HEK293 (cell line): ENCODE measurements around the gene CTDSP1.

Source experiments
- MYNN ChIP-seq: fragments of 450-650 bp; formaldehyde crosslinking; IDR thresholded peaks from 2 replicates; pipeline ENCODE4 v1.5.1; 2016; ENCODE audit warnings: missing biosample characterization, missing genetic modification characterization, borderline replicate concordance
- YY1 ChIP-seq: fragments of 450-650 bp; formaldehyde crosslinking; IDR thresholded peaks from 2 replicates; pipeline ENCODE4 v1.5.1; 2018; ENCODE audit warnings: missing biosample characterization, missing genetic modification characterization
- ZNF138 ChIP-seq: fragments of 450-650 bp; formaldehyde crosslinking; IDR thresholded peaks from 2 replicates; pipeline ENCODE4 v1.5.1; 2016; ENCODE audit warnings: missing biosample characterization, missing genetic modification characterization, borderline replicate concordance
- ZNF140 ChIP-seq: fragments of 450-650 bp; formaldehyde crosslinking; IDR thresholded peaks from 2 replicates; pipeline ENCODE4 v1.5.1; 2016; ENCODE audit warnings: missing biosample characterization, missing genetic modification characterization
- ZNF2 ChIP-seq: fragments of 450-650 bp; formaldehyde crosslinking; IDR thresholded peaks from 2 replicates; pipeline ENCODE4 v1.5.1; 2016; ENCODE audit warnings: missing biosample characterization, missing genetic modification characterization
- ZNF311 ChIP-seq: fragments of 450-650 bp; formaldehyde crosslinking; IDR thresholded peaks from 2 replicates; pipeline ENCODE4 v1.5.1; 2017; ENCODE audit warnings: missing biosample characterization, missing genetic modification characterization, borderline replicate concordance
- ZNF324 ChIP-seq: fragments of 450-650 bp; formaldehyde crosslinking; IDR thresholded peaks from 2 replicates; pipeline ENCODE4 v1.5.1; 2016; ENCODE audit warnings: missing biosample characterization, missing genetic modification characterization
- ZNF510 ChIP-seq: fragments of 450-650 bp; formaldehyde crosslinking; IDR thresholded peaks from 2 replicates; pipeline ENCODE4 v1.5.1; 2018; ENCODE audit warnings: mild to moderate bottlenecking, missing genetic modification characterization, missing biosample characterization; ENCODE audit not compliant: insufficient replicate concordance
- TF ChIP-seq, protein P1 (sequence below): fragments of 450-650 bp; formaldehyde crosslinking; IDR thresholded peaks from 2 replicates; pipeline ENCODE4 v1.5.1; 2016; ENCODE audit warnings: missing biosample characterization, missing genetic modification characterization
- TF ChIP-seq, protein P2 (sequence below): fragments of 450-650 bp; formaldehyde crosslinking; IDR thresholded peaks from 2 replicates; pipeline ENCODE4 v1.5.1; 2016; ENCODE audit warnings: missing biosample characterization, missing genetic modification characterization

DNA sequence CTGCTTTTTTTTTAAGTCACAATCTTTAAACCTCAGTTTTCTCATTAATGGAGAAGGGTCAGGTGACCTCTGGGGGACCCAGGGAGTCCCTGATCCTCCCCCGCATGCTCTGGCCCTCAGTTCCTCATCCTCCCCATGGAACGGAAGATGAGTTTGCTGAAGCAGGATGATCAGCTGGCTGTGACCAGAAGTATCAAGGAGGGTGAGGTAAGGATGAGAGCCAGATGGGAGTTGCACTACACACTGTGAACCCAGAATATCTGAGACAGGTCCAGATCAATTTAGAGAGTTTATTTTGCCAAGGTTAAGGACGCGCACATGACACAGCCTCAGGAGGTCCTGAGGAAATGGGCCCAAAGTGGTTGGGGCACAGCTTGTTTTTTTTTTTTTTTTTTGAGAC, 39.2 kb upstream of the CTDSP1 start:
- TF ChIP-seq, protein P1, sequence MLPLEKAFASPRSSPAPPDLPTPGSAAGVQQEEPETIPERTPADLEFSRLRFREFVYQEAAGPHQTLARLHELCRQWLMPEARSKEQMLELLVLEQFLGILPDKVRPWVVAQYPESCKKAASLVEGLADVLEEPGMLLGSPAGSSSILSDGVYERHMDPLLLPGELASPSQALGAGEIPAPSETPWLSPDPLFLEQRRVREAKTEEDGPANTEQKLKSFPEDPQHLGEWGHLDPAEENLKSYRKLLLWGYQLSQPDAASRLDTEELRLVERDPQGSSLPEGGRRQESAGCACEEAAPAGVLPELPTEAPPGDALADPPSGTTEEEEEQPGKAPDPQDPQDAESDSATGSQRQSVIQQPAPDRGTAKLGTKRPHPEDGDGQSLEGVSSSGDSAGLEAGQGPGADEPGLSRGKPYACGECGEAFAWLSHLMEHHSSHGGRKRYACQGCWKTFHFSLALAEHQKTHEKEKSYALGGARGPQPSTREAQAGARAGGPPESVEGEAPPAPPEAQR (tag by site-specific recombination), result no peak
- TF ChIP-seq ZNF324 (tag by site-specific recombination) (no peak), ZNF138 (tag by site-specific recombination) (no peak), MYNN (no peak), ZNF311 (tag by site-specific recombination) (no peak), ZNF140 (no peak), ZNF2 (no peak), YY1 (tag by site-specific recombination) (no peak), ZNF510 (no peak)
- TF ChIP-seq, protein P2, sequence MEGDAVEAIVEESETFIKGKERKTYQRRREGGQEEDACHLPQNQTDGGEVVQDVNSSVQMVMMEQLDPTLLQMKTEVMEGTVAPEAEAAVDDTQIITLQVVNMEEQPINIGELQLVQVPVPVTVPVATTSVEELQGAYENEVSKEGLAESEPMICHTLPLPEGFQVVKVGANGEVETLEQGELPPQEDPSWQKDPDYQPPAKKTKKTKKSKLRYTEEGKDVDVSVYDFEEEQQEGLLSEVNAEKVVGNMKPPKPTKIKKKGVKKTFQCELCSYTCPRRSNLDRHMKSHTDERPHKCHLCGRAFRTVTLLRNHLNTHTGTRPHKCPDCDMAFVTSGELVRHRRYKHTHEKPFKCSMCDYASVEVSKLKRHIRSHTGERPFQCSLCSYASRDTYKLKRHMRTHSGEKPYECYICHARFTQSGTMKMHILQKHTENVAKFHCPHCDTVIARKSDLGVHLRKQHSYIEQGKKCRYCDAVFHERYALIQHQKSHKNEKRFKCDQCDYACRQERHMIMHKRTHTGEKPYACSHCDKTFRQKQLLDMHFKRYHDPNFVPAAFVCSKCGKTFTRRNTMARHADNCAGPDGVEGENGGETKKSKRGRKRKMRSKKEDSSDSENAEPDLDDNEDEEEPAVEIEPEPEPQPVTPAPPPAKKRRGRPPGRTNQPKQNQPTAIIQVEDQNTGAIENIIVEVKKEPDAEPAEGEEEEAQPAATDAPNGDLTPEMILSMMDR (tag by site-specific recombination), result no peak
